ENCODE measurements around the gene ARL3.

DNA sequence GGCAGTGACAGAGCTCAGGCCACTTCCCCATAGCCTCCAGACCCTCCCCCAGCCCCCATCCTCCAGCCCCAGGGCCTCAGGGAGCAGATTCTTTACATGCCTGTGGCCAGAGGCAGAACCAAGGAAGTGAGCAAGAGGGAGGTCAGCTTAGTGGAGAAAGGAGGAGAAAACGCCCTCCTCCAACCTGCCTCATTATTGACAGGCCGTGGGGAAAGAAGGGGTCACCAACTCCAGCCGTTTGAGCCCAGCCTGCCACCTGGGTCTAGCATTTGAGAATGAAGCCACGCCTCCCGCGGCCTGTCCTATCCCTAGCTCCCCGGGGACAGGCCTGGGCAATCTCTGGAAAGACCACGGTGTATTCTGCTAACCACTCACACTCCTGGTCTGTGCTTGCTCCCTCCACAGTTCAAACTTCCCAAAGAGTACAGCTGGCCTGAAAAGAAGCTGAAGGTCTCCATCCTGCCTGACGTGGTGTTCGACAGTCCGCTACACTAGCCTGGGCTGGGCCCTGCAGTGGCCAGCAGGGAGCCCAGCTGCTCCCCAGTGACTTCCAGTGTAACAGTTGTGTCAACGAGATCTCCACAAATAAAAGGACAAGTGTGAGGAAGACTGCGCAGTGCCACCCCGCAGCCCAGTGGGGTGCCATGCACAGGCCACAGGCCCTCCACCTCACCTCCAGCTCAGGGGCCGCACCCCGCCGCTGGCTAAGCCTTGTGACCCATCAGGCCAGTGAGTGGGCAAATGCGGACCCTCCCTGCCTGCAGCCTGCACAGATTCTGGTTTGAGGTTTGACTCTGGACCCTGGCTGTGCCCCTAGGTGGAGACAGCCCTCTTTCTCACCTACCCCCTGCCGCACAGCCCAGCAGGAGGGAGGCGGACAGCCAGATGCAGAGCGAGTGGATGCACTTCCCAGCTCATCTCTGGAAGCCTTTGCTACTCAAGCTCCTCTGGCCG lies 84.3 kb downstream of the ARL3 start:
- TF ChIP-seq, protein P1, sequence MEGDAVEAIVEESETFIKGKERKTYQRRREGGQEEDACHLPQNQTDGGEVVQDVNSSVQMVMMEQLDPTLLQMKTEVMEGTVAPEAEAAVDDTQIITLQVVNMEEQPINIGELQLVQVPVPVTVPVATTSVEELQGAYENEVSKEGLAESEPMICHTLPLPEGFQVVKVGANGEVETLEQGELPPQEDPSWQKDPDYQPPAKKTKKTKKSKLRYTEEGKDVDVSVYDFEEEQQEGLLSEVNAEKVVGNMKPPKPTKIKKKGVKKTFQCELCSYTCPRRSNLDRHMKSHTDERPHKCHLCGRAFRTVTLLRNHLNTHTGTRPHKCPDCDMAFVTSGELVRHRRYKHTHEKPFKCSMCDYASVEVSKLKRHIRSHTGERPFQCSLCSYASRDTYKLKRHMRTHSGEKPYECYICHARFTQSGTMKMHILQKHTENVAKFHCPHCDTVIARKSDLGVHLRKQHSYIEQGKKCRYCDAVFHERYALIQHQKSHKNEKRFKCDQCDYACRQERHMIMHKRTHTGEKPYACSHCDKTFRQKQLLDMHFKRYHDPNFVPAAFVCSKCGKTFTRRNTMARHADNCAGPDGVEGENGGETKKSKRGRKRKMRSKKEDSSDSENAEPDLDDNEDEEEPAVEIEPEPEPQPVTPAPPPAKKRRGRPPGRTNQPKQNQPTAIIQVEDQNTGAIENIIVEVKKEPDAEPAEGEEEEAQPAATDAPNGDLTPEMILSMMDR (IDR thresholded peaks at IDR 0.05), result no peak
- no peak for TF ChIP-seq POLR2A (IDR thresholded peaks at IDR 0.05)

Data from Peyer's patch (tissue), 4 donors.